SK-N-SH (cell line): ENCODE measurements around the gene RER1. TPM values are rescaled to one million over a fixed set of nuclear protein-coding genes. Genes with fewer than 3 reads are reported as not detected.

ENCODE experiments used
- CTCF ChIA-PET: fragments of 300-600, 350-600 bp; formaldehyde crosslinking; extraction: SDS; loops from one replicate; lab custom pipeline; 2021; lab: Yijun Ruan, JAX
- POLR2A ChIA-PET: fragments of 350-600 bp; sonication (Branson Sonifier 250); formaldehyde crosslinking; extraction: SDS; loops from one replicate; lab custom pipeline; 2020; ENCODE audit warnings: antibody characterized with exemption, inconsistent platforms; lab: Yijun Ruan, JAX
- DNase-seq: peaks from one replicate; pipeline ENCODE4 v3.0.0; 2012
- H2AFZ ChIP-seq: fragments of 200-600 bp; sonication (generic); 2 replicates; pipeline ENCODE4 v1.8.1; 2016; ENCODE audit warnings: antibody characterized with exemption, mild to moderate bottlenecking, low read depth
- H3F3A ChIP-seq: fragments of 200-600 bp; sonication (generic); replicated peaks from 2 replicates; pipeline ENCODE3; 2016; ENCODE audit warnings: antibody characterized with exemption, mild to moderate bottlenecking; ENCODE audit not compliant: insufficient read depth
- H3K27ac ChIP-seq, 2 experiments: fragments of 200-500 bp in 1 of 2; fragments of 200-600 bp in 1 of 2; sonication (Bioruptor generic) in 1 of 2; sonication (generic), shearing (Covaris generic) in 1 of 2; 2 replicates each; pipeline versions ENCODE4 v1.5.1 to v1.6.1; 2014 to 2016; ENCODE audit warnings: low read depth in 2 of 2, inconsistent platforms in 1 of 2, low read length in 1 of 2, mild to moderate bottlenecking in 1 of 2, mixed read lengths in 1 of 2
- H3K27me3 ChIP-seq: fragments of 200-600 bp; sonication (generic), shearing (Covaris generic); 2 replicates; pipeline ENCODE4 v1.6.1; 2016; ENCODE audit warnings: mixed run types; ENCODE audit not compliant: insufficient read depth
- H3K36me3 ChIP-seq, 2 experiments: fragments of 200-500 bp in 1 of 2; fragments of 200-600 bp in 1 of 2; sonication (Bioruptor generic) in 1 of 2; sonication (generic) in 1 of 2; replicated peaks in 1 of 2; 2 replicates each; pipeline versions ENCODE3 to v1.5.1; 2014 to 2016; ENCODE audit warnings: low read length in 1 of 2, mild to moderate bottlenecking in 1 of 2; ENCODE audit not compliant: insufficient read depth in 2 of 2, control insufficient read depth in 1 of 2
- H3K4me1 ChIP-seq, 2 experiments: fragments of 200-500 bp in 1 of 2; fragments of 200-600 bp in 1 of 2; sonication (Bioruptor generic) in 1 of 2; sonication (generic), shearing (Covaris generic) in 1 of 2; 2 replicates each; pipeline versions ENCODE4 v1.5.1 to v1.6.1; 2014 to 2016; ENCODE audit warnings: low read depth in 1 of 2, low read length in 1 of 2, mixed run types in 1 of 2; ENCODE audit not compliant: insufficient read depth in 2 of 2, control insufficient read depth in 1 of 2
- H3K4me2 ChIP-seq: fragments of 200-600 bp; sonication (generic), shearing (Covaris generic); 2 replicates; pipeline ENCODE4 v1.6.1; 2017; ENCODE audit warnings: mixed run types
- H3K4me3 ChIP-seq, 2 experiments: fragments of 200-500 bp in 1 of 2; fragments of 200-600 bp in 1 of 2; sonication (Bioruptor generic) in 1 of 2; sonication (generic), shearing (Covaris generic) in 1 of 2; 2 replicates each; pipeline versions ENCODE4 v1.5.1 to v1.8.1; 2014 to 2016; ENCODE audit warnings: low read depth in 2 of 2, inconsistent platforms in 1 of 2, low read length in 1 of 2, mild to moderate bottlenecking in 1 of 2, mixed read lengths in 1 of 2, moderate library complexity in 1 of 2
- H3K79me2 ChIP-seq: fragments of 200-600 bp; sonication (generic); 2 replicates; pipeline ENCODE4 v1.8.1; 2017; ENCODE audit warnings: mild to moderate bottlenecking; ENCODE audit not compliant: insufficient read depth
- H3K9ac ChIP-seq: fragments of 200-600 bp; sonication (generic); 2 replicates; pipeline ENCODE4 v1.6.1; 2017; ENCODE audit warnings: mixed run types
- H3K9me2 ChIP-seq: fragments of 200-600 bp; sonication (generic); 2 replicates; pipeline ENCODE4 v1.6.1; 2017; ENCODE audit warnings: mixed run types
- H3K9me3 ChIP-seq: fragments of 200-600 bp; sonication (generic); 2 replicates; pipeline ENCODE4 v1.6.1; 2017; ENCODE audit warnings: mixed run types, mild to moderate bottlenecking, moderate library complexity
- H4K20me1 ChIP-seq: fragments of 200-600 bp; sonication (generic); 2 replicates; pipeline ENCODE4 v1.6.1; 2017; ENCODE audit warnings: mild to moderate bottlenecking, mixed run types; ENCODE audit not compliant: insufficient read depth
- CHD2 ChIP-seq: fragments of 150-350 bp; IDR thresholded peaks from 2 replicates; pipeline ENCODE4 v1.6.1; 2018; ENCODE audit warnings: low read length; ENCODE audit not compliant: partially characterized antibody
- CTCF ChIP-seq: fragments of 200-600 bp; sonication (generic); IDR thresholded peaks from 2 replicates; pipeline ENCODE4 v1.6.1; 2017; ENCODE audit warnings: antibody characterized with exemption, mild to moderate bottlenecking, moderate library complexity
- ELF1 ChIP-seq: IDR thresholded peaks from 2 replicates; pipeline ENCODE4 v1.4.0; 2012
- EP300 ChIP-seq, 2 experiments: IDR thresholded peaks; 2 replicates each; pipeline versions ENCODE4 v1.4.0 to v1.6.1; 2012; ENCODE audit warnings: borderline replicate concordance in 1 of 2, low read depth in 1 of 2, low read length in 1 of 2
- EZH2phosphoT487 ChIP-seq: fragments of 200-600 bp; sonication (generic); IDR thresholded peaks from 2 replicates; pipeline ENCODE4 v1.6.1; 2017; ENCODE audit warnings: low read depth, mixed run types, mild to moderate bottlenecking, antibody characterized with exemption, moderate library complexity, borderline replicate concordance
- IRF3 ChIP-seq: fragments of 150-350 bp; IDR thresholded peaks from 2 replicates; pipeline ENCODE4 v1.6.1; 2016; ENCODE audit warnings: mild to moderate bottlenecking, low read depth, low read length
- JUND ChIP-seq: IDR thresholded peaks from 2 replicates; pipeline ENCODE4 v1.4.0; 2012
- MAX ChIP-seq: IDR thresholded peaks from 2 replicates; pipeline ENCODE4 v1.4.0; 2012; ENCODE audit warnings: low read depth
- MXI1 ChIP-seq: IDR thresholded peaks from 2 replicates; pipeline ENCODE4 v1.6.1; 2012; ENCODE audit warnings: mild to moderate bottlenecking, low read depth, low read length, improper control_type of control experiment
- NRF1 ChIP-seq: IDR thresholded peaks from 2 replicates; pipeline ENCODE4 v1.6.1; 2012; ENCODE audit warnings: low read depth, mild to moderate bottlenecking, low read length
- POLR2AphosphoS5 ChIP-seq: IDR thresholded peaks from 2 replicates; pipeline ENCODE4 v1.6.1; 2012; ENCODE audit warnings: low read depth, low read length
- RAD21 ChIP-seq: IDR thresholded peaks from 2 replicates; pipeline ENCODE4 v1.6.1; 2012; ENCODE audit warnings: mild to moderate bottlenecking, low read length
- REST ChIP-seq: IDR thresholded peaks from 2 replicates; pipeline ENCODE4 v1.6.1; 2012; ENCODE audit warnings: mild to moderate bottlenecking, low read depth, low read length, moderate library complexity
- RXRA ChIP-seq: IDR thresholded peaks from 2 replicates; pipeline ENCODE4 v1.4.0; 2012; ENCODE audit warnings: low read depth, mild to moderate bottlenecking, borderline replicate concordance
- SIN3A ChIP-seq: IDR thresholded peaks from 2 replicates; pipeline ENCODE4 v1.6.1; 2012; ENCODE audit warnings: low read depth, mild to moderate bottlenecking, low read length, moderate library complexity, borderline replicate concordance
- SMC3 ChIP-seq: IDR thresholded peaks from 2 replicates; pipeline ENCODE4 v1.6.1; 2012; ENCODE audit warnings: low read depth, low read length, improper control_type of control experiment
- TAF1 ChIP-seq: IDR thresholded peaks from 2 replicates; pipeline ENCODE4 v1.6.1; 2012; ENCODE audit warnings: low read depth, mild to moderate bottlenecking, low read length, moderate library complexity, borderline replicate concordance
- TCF12 ChIP-seq: IDR thresholded peaks from 2 replicates; pipeline ENCODE4 v1.4.0; 2012
- YY1 ChIP-seq: IDR thresholded peaks from 2 replicates; pipeline ENCODE4 v1.4.0; 2012; ENCODE audit warnings: low read depth, mild to moderate bottlenecking
- WGBS: methylation state at CpG from one replicate; pipeline ENCODE4 v1.1.6; 2017; ENCODE audit warnings: low lambda C conversion rate; 5-methylcytosine and 5-hydroxymethylcytosine counted together
- polyA plus RNA-seq, 3 experiments: library from polyadenylated mRNA; depleted of rRNA; stranded (reverse); fragments of >200 nt; gene quantifications; 2 replicates each; pipeline ENCODE4 v1.2.3, GENCODE V29; 2012

Gene RER1
- polyA plus RNA-seq, 1 of the 3 experiments (the other 2 are of a cell fraction): 181 TPM

GRCh38 chr1:2356401-2356800 is 35.2 kb upstream of the RER1 start:
- Histone ChIP-seq H3K4me1 (no peaks in the 10 kb centered on the region; a peak in 1 of 4 replicates), H3K9me3 (no peaks in the 10 kb centered on the region), H3K9ac (no peak overlapping the region), H3K4me3 (no peak overlapping the region), H3K36me3 (no peaks in the 10 kb centered on the region), H4K20me1 (no peaks in the 10 kb centered on the region), H3F3A (no peaks in the 10 kb centered on the region)
- CTCF ChIA-PET: no interaction called here
- no peak for TF ChIP-seq EZH2phosphoT487
- TF ChIP-seq NRF1: no peak
- no peak for TF ChIP-seq CTCF
- no peak for TF ChIP-seq TCF12
- no peak for TF ChIP-seq RXRA
- TF ChIP-seq RAD21: no peak
- no peak for TF ChIP-seq MXI1
- no peak for TF ChIP-seq SMC3
- TF ChIP-seq, all 33 proteins: peak for 0
- Histone ChIP-seq H3K27me3 (no peaks in the 10 kb centered on the region), H3K27ac (no peak overlapping the region), H2AFZ (no peak overlapping the region), H3K4me2 (no peak overlapping the region), H3K9me2 (no peaks in the 10 kb centered on the region), H3K79me2 (no peaks in the 10 kb centered on the region)
- WGBS: 85% methylated on average over 8 of the region's 15 CpGs
- DNase-seq: no peak
- POLR2A ChIA-PET: no interaction called here

GRCh38 chr1:2356911-2357845 is 34.5 kb upstream of the RER1 start:
- CTCF ChIA-PET: interaction anchor here (0.9 to 1.4 kb wide), 2 partner anchors 25 to 161 kb away, joined by 3 to 5 read pairs; no protein-coding TSS in a partner anchor
- DNase-seq: no peak
- 85% methylated on average over 10 of the region's 37 CpGs for WGBS
- TF ChIP-seq REST (no peak), SMC3 (no peak), CHD2 (no peak), JUND (no peak), NRF1 (no peak), SIN3A (no peak), EZH2phosphoT487 (no peak), YY1 (no peak), EP300 (IDR thresholded peaks at IDR 0.05; ENCODE audit: borderline replicate concordance in 1 of 2, low read depth in 1 of 2, low read length in 1 of 2) (no peak), ELF1 (no peak), MAX (no peak), POLR2AphosphoS5 (no peak), IRF3 (no peak), TAF1 (no peak)

More at GRCh38 chr1:2356911-2357845, 34.5 kb upstream of the RER1 start:
- Histone ChIP-seq H2AFZ (no peak overlapping the region), H3K9me2 (no peaks in the 10 kb centered on the region), H4K20me1 (no peaks in the 10 kb centered on the region), H3K79me2 (no peaks in the 10 kb centered on the region), H3K4me1 (no peaks in the 10 kb centered on the region; a peak in 1 of 4 replicates), H3K27me3 (no peaks in the 10 kb centered on the region), H3K4me3 (no peak overlapping the region), H3K27ac (no peak overlapping the region), H3K36me3 (no peaks in the 10 kb centered on the region), H3K4me2 (no peak overlapping the region), H3K9me3 (no peaks in the 10 kb centered on the region), H3F3A (no peaks in the 10 kb centered on the region), H3K9ac (no peak overlapping the region)
- POLR2A ChIA-PET: no interaction called here
